Kidney (tissue), 14 donors: ENCODE results near the gene CST5. TPM values are rescaled to one million over a fixed set of nuclear protein-coding genes. Genes with fewer than 3 reads are reported as not detected.

Experiments used
- DNase-seq, 5 donors: peaks; one replicate each; pipeline ENCODE4 v3.0.0-alpha.2; 2013 to 2020
- FAIRE-seq: peaks from 2 replicates; lab custom pipeline; 2012; peaks lifted over from hg19 to GRCh38; lab: Jason Lieb, UNC
- H3K27ac ChIP-seq, 2 donors: one replicate each; pipeline ENCODE4 v1.7.0; 2013; ENCODE audit warnings: low read depth in 2 of 2, low read length in 2 of 2, inconsistent platforms in 1 of 2
- H3K27me3 ChIP-seq: one replicate; pipeline ENCODE4 v1.7.1; 2013; ENCODE audit warnings: low read length, inconsistent platforms; ENCODE audit not compliant: control insufficient read depth, insufficient read depth
- H3K36me3 ChIP-seq, 3 donors: one replicate each; pipeline versions ENCODE4 v1.7.0 to v1.7.1; 2013; ENCODE audit warnings: low read length in 3 of 3, control low read depth in 1 of 3, inconsistent platforms in 1 of 3; ENCODE audit not compliant: insufficient read depth in 3 of 3, control insufficient read depth in 2 of 3
- H3K4me1 ChIP-seq, 3 donors: one replicate each; pipeline versions ENCODE4 v1.7.0 to v1.7.1; 2013; ENCODE audit warnings: low read length in 3 of 3, inconsistent platforms in 1 of 3, low read depth in 1 of 3; ENCODE audit not compliant: control insufficient read depth in 2 of 3, insufficient read depth in 2 of 3
- H3K4me3 ChIP-seq, 3 donors: one replicate each; pipeline versions ENCODE4 v1.7.0 to v1.8.1; 2013; ENCODE audit warnings: low read length in 3 of 3, control low read depth in 1 of 3, inconsistent platforms in 1 of 3
- H3K9ac ChIP-seq, 3 donors: one replicate each; pipeline versions ENCODE4 v1.7.0 to v1.7.1; 2013; ENCODE audit warnings: low read length in 3 of 3, control low read depth in 1 of 3, inconsistent platforms in 1 of 3
- H3K9me3 ChIP-seq, 3 donors: one replicate each; pipeline versions ENCODE4 v1.7.0 to v1.7.1; 2013; ENCODE audit warnings: low read length in 3 of 3, control low read depth in 1 of 3, inconsistent platforms in 1 of 3; ENCODE audit not compliant: control insufficient read depth in 2 of 3, insufficient read depth in 1 of 3
- CTCF ChIP-seq: IDR thresholded peaks from 3 replicates; pipeline ENCODE4 v1.5.1; 2012; ENCODE audit warnings: mild to moderate bottlenecking, moderate library complexity, borderline replicate concordance; ENCODE audit not compliant: insufficient read depth; ENCODE audit errors: extremely low read depth
- intact Hi-C: fragments of 100-400 bp; cut with DNase I; formaldehyde crosslinking; loops from one replicate; pipeline ENCODE4 v1.11.1; 2022
- polyA plus RNA-seq: library from polyadenylated mRNA; stranded (reverse); fragments of 350-450 nt; fragmentation: Illumina TruSeq; extraction: RNeasy Lipid Tissue Mini Kit (QIAGEN cat#74804); gene quantifications from one replicate; pipeline ENCODE4 v1.2.3, GENCODE V29; 2014; ENCODE audit warnings: low read depth, low replicate concordance; ENCODE audit not compliant: insufficient read depth
- total RNA-seq: library from RNA; stranded (reverse); fragmentation: NEBNext Ultra II Directional; extraction: Animal tissue kit (Norgen Biotek cat#: 25700); gene quantifications from one replicate; pipeline ENCODE4 v1.2.1, GENCODE V29; 2021
- donor health status: control.
- donor health status: control.
- donor health status: control.
- donor health status: control.
- donor health status: control.
- donor health status: DM: yes; HTN: yes; CAD: no.
- donor health status: Normal renal cell carcinoma (clear cell type).

Gene CST5
- total and polyA plus RNA-seq, 2 donors from 2014 or later, result not detected

GRCh38 chr20:23926944-23927872 is 47.7 kb upstream of the CST5 start:
- FAIRE-seq, result no peak
- no peaks in the 10 kb centered on the region for H3K9me3 ChIP-seq
- H3K27me3 ChIP-seq, result no peaks in the 10 kb centered on the region
- no peak overlapping the region for H3K9ac ChIP-seq
- DNase-seq, result no peak
- no peak overlapping the region for H3K4me3 ChIP-seq
- H3K27ac ChIP-seq, result no peak overlapping the region
- intact Hi-C loops, result no loop called here
- H3K36me3 ChIP-seq, result no peaks in the 10 kb centered on the region
- no peak for TF ChIP-seq CTCF
- H3K4me1 ChIP-seq, result no peaks in the 10 kb centered on the region

GRCh38 chr20:23926526-23926880 is 47.0 kb upstream of the CST5 start:
- no peak overlapping the region for H3K27ac ChIP-seq
- intact Hi-C loops, result no loop called here
- H3K4me1 ChIP-seq, result no peaks in the 10 kb centered on the region
- H3K27me3 ChIP-seq, result no peaks in the 10 kb centered on the region
- no peak for TF ChIP-seq CTCF
- H3K9me3 ChIP-seq, result no peaks in the 10 kb centered on the region
- no peak overlapping the region for H3K9ac ChIP-seq
- DNase-seq (peak in 1 of 5 donors; percentile 41), FAIRE-seq (no peak)
- no peak overlapping the region for H3K4me3 ChIP-seq
- no peaks in the 10 kb centered on the region for H3K36me3 ChIP-seq

- Histone ChIP-seq H3K27ac (no peak overlapping the region), H3K27me3 (no peaks in the 10 kb centered on the region), H3K4me1 (no peaks in the 10 kb centered on the region), H3K9me3 (no peaks in the 10 kb centered on the region), H3K9ac (no peak overlapping the region), H3K4me3 (no peak overlapping the region), H3K36me3 (no peaks in the 10 kb centered on the region)
- intact Hi-C loops, result no loop called here
- no peak for FAIRE-seq
- peak in 1 of 5 donors; percentile 46 for DNase-seq
- no peak for TF ChIP-seq CTCF
These were observed 46.4 kb upstream of the CST5 start for GRCh38 chr20:23925789-23926525.
